Kasumi-1 (cell line): Measurements from ENCODE around the gene SNAI3.

Experiments
- DNase-seq, 2 experiments: peaks; one replicate each; lab custom pipeline; 2025; lab: John Stamatoyannopoulos, UW

Gene SNAI3

DNA sequence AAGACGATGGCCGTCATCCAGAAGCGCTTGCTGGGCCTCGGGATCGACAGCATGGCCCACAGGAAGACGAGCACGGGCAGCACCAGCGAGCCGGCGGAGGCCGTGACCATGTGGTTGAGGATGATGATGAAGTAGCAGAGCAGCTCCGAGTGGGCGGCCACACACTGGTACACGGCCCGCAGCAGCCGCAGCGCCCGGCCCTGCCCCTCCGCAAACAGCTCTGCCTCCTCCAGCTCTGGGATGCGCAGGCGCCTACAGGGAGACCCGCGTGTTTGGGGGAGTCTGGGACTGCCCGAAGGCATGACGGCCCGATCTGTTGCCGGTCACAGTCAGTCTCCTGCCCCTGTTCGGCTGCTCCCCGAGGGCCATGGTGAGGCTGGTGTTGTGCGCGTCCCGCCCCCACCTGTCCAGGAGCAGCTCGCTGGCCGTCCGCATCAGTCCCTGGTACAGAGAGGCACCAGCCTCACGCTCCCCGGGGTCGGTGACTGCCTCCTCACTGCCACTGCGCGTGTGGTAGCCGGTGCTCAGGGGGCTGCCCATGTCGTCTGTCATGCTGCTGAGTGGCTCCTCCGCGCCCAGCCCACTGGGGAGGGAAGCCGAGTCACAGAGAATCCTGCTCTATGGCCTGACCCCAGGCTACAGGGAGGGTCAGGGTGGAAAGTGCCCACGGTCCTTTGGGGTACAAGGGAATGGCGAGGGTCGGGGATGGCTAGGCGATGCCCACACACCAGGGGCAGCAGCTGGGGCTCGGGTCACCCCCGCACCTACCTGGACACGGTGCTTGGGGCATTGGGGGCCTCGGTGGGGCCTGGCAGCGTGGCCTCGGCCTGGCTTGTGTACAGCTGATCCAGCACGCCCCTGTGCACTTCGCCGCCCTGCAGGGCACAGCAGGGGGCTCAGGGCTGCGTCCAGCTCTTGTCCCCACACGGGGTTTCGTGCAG lies 35.8 kb upstream of the SNAI3 start:
- no peak for DNase-seq

DNA sequence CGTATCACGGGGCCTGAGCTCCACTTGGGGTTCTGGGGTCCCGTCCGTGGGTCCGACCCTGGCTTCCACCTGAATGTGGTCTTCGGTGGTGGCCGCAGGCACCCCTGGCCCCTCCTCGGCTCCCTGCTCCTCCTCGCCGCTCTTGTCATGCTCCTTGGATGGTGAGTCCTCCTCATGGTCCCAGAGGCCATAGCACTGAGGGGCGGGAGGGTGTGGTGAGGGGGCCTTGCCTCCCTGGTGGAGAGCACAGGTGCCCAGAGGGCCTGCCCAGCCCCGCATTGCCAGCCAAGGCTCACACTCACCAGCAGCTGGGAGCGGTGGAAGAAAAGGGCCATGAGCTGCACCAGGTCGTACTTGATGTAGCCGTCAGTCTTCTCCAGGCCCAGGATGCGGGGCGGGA lies 34.9 kb upstream of the SNAI3 start:
- no peak for DNase-seq

DNA sequence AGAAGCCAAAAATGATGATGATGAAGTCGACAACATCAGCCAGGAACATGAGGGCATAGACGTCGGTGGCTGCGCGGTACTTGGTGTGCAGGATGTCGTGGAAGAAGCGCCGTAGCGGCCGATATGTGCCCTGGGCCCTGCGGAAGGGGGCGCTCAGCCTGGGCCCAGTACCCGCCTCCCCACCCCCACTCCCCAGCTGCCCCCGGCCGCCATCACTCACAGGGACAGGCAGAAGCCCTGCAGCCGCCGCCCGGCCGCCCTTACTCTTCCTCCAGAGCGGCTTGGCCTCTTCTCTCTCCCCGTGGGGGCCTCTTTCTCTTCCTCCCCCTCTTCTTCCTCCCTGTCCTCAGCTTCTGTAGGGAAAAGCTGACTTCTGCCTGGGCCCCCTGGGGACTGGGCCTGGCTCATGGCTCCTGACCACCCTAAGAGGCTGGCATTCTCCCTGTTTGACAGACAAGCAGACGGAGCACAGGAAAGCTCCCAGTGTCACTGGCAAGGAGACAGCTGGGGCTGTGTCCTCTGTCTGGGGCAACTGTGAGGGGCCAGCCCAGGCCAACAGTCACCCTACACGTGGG lies 34.2 kb upstream of the SNAI3 start:
- DNase-seq, result no peak

DNA sequence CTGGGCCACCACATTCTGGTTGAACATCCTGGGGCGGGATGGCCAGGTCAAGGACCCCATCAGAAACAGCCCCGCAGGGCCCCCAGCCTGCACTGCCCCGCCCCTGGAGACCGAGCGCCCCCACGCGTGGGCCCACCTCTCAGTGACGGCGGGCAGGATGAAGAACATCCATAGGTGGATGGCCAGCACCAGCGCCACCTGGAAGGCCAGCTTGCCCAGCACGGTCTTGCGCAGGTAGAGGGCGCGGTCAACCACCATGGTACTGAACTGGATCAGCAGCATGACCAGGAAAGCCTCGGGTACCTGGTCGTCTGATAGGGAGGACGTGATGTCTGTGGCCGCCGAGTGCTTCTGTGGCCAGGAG lies 33.6 kb upstream of the SNAI3 start:
- no peak for DNase-seq

DNA sequence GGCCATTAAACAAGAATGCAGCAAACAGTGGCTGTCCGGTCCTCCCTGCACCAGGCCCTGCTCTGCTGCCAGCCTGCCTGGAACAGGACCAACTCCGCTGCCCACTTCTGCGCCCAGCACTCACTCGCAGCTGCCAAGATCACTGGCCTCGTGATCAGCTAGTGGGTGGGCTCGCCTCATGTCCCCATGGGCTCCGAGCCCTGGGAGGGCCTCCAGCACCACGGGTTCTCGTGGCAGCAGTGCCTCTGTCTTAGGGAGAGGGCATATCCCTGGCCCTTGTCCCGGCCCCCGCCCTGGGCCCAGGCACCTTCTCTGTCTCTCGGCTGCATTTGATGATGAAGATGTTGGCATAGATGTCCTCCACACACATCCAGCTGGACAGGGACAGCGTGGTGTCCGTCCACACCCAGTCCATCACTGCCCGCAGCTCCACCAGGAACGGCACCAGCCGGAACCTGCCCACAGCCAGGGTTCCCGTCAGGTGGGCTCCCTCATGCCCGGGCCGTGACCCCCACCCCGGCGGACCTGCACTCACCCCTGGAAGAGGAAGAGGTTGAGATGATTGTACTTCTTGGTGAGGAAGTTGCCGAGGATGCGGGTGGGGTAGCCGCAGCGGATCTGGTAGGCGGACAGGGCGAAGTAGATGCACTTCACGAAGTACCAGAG lies 33.1 kb upstream of the SNAI3 start:
- no peak for DNase-seq

DNA sequence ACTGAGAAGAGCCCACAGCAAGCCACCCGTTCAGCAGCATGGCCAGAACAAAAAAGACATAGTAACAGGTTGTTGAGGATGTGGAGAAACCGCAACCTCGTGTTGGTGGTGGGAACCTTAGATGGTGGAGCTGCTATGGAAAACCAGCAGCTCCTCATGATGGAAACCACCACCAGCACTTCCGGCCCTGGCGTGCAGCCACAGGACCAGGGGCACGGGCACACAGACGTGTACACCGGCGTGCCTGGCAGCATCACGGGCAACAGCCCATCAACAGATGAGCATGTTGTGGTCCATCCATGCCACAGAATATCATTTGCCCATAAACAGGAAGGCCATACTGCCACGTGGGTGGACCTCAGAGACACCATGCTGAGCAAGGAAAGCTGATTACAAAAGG lies 31.9 kb upstream of the SNAI3 start:
- DNase-seq, result no peak

DNA sequence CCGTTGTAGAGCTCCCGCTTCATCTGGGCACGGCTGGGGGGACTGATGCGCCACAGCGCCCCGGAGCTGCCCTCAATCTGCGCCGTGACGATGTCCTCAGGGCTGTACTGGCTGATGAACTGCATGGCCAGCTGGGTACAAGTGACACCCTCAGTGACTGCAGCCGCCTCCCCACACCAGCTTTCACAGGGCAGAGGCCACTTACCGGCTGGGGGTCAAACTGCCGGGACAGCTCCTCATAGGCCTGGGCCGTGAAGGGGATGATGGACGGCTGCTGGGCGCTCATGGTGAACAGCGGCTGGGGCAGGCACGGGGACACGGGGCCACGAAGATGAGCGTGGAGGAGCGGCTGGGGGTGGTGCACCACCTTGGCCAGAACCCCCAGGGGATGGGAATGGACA lies 30.3 kb upstream of the SNAI3 start:
- DNase-seq, result no peak

DNA sequence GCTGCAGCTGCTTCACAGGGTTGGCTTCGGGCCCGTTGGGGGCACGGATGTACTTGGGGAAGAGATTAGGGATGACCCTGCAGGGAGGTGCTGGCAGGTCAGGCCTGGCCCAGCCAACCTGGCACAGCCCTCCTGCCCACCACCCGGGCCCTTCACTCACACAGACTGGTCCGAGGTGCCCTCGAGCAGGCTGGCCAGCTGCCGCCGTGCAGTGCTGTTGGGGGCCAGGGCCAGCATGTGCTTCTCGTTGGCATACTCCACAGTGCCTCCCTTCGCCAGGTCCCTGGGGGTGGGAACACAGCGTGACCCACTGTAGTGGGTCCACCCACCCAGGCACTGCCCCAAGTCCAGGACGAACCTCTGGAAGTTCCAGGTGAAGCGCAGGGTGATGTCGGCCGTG lies 29.9 kb upstream of the SNAI3 start:
- no peak for DNase-seq

DNA sequence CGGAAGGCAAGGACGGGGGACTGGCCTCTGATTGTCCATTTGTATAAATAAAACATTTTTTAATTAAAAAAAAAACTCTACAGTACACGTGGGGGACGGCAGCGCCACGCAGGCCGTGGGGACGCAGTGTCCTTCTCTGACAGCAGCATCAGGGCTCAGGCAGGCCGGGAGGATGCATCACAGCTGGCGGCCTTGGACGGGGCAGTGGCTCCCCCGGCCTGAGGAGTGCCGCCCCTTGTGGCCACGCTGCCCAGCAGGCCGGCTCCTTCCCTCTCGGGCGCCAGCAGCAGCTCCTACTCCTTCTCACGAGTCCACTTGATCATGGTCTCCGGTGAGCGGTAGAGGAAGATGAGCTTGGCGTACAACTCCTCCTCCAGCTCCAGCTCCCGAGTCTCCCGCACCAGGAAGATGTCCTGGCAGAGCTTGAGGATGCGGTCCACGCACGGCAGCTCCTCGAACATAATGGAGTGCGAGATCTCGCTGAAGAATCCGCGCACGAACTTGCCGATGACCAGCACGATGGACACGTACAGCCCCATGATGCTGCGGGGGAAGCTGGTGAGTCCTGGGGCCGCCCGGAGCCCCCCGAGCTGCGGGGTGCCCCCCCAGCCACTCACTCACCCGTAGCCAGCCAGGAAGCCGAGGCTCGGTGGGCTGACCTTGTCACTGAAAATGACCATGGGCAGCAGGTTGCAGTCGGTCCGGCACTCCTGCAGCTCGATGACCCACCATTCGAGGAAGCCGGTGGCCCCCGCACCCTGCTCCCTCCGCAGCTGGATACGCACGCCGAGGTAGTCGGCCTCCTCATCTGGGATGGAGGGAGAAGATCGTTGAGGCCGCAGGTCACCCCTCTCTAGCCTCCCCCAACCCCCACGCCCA lies 29.2 kb upstream of the SNAI3 start:
- no peak for DNase-seq

DNA sequence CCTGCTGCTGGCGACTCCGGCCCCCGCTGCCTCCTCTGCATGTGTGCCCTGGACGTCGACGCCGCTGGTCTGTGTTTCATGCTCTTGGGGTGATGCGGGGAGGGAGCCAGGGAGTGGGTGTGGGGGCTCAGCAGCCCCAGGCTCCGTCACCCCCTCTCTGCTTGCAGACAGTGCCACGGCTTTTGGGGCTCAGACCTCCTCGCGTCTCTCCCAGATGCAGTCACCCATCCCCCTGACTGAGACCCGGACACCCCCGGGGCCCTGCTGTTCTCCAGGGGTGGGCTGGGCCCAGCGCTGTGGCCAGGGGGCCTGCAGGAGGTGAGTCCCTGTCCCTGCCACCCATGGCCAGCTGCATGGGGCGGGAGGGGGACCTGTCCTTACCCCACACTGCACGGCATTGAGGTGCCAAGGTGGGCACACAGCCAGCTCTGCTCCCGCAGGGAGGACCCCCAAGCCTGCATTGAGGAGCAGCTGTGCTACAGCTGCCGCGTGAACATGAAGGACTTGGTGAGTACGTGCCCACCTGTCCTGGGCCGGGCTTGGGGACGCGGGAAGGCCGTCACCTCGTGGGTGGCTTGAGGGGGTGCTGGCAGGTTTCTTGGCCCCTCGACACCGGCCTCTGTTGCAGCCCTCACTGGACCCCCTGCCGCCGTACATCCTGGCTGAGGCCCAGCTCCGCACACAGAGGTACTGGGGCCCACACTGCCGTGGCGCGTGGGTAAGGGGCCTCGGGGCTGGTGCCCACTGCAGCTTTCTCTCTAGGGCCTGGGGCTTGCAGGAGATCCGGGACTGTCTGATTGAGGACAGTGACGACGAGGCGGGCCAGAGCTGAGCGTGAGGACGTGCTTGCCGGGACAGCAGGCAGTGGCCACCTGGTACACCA lies 28.4 kb upstream of the SNAI3 start:
- no peak for DNase-seq

DNA sequence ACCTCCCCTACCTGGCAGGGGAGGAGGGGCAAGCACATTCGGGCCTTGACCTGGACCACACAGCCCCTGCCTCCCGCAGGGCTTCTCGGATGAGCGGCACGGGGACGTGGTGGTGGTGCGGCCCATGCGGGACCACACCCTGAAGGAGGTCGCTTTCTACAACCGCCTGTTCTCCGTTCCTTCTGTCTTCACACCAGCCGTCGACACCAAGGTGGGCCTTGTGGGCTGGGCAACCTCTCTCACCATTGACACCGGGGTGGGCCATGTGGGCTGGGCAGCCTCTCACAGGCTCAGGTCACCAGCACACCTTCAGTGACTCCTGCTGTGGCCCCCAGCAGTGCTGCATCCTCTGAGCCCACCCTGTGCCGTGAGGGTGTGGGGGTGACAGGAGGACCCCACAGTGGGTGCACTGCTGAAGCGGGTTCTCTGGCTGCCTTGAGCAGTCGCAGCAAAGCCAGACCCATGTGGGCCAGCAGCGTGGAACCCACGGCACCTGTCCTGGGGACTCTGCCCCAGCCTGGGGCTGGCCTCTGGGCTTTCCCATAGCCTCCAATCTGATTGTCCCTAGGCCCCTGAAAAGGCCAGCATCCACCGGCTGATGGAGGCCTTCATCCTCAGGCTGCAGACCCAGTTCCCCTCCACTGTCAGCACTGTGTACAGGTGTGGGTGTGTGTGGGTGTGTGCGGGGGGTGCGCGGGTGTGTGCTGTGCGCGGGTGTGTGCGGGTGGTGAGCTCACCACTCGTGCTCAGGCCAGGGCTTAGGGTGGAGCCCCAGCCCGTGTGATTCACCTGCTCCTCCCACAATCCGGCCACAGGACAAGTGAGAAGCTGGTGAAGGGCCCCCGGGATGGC lies 27.5 kb upstream of the SNAI3 start:
- DNase-seq, result no peak

DNA sequence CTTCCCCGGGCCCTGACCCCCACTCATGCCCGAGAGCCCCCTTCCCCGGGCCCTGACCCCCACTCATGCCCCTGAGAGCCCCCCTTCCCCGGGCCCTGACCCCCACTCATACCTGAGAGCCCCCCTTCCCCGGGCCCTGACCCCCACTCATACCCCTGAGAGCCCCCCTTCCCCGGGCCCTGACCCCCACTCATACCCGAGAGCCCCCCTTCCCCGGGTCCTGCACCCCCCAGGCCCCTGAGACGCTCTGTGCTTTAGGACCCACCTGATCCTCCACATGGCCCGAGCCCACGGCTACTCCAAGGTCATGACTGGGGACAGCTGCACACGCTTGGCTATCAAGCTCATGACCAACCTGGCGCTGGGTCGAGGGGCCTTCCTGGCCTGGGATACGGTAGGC lies 26.7 kb upstream of the SNAI3 start:
- DNase-seq, result no peak

DNA sequence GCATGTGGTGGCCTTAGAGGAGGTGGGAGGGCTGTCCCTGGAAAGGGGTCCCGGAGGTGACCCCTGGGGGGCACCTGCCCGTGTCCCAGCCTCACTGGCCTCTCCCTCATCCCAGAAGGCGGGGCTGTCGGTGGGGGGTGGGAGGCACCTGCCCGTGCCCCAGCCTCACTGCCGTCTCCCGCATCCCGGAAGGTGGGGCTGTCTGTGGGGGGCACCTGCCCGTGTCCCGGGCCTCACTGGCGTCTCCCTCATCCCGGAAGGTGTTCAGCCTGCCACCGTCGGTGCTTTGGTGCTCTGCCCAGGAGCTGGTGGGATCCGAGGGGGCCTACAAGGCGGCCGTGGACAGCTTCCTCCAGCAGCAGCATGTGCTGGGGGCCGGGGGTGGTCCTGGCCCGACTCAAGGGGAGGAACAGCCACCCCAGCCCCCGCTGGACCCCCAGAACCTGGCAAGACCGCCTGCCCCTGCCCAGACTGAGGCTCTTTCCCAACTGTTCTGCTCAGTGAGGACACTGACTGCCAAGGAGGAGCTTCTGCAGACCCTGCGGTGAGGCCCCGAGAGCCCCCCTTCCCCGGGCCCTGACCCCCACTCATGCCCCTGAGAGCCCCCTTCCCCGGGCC lies 26.2 kb upstream of the SNAI3 start:
- DNase-seq, result no peak

DNA sequence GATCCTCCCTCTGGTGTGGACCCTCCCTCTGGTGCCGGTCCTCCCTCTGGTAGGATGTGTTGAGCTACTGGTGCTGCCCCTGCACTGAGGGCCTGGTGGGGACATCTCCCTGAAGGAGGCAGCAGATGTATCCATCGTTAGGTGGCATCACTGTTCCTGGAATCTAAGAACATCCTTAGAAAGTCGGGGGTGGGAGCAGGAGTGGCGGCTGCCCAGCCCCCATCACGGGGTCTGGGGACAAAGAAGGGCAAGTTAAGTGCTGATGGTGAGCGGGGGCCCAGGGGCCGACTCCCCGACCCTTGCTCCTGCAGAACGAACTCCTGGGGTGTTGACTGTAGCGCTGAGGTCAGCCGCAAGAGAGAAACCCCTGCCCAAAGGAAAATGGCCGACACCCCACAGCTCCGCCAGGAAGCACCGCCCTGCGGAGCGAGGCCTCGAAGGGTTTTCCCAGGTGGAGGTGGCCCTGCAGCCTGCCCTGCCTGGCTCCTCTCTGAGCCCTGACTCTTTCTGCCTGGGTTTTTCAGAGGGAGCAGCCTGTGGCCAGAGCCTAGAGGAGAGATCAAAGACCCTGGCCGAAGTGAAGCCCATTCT lies 25.5 kb upstream of the SNAI3 start:
- no peak for DNase-seq

DNA sequence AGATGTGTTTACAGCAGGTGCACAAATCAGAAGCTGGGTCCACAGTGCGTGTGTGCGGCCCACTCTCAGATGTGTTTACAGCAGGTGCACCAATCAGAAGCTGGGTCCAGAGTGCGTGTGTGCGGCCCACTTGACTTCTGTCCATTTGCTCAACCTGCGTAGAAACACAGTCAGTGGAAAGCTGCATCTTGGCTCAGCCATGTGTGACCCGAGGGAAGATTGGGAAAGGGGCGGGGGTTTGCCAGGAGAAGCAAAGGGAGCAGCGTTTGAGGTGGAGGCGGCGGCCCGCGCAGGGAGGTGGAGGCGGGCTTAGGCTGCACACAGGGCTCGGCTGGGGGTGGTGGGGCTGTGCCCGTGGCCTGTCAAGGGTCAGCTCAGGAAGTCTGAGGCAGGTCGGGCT lies 24.2 kb upstream of the SNAI3 start:
- DNase-seq, result no peak

DNA sequence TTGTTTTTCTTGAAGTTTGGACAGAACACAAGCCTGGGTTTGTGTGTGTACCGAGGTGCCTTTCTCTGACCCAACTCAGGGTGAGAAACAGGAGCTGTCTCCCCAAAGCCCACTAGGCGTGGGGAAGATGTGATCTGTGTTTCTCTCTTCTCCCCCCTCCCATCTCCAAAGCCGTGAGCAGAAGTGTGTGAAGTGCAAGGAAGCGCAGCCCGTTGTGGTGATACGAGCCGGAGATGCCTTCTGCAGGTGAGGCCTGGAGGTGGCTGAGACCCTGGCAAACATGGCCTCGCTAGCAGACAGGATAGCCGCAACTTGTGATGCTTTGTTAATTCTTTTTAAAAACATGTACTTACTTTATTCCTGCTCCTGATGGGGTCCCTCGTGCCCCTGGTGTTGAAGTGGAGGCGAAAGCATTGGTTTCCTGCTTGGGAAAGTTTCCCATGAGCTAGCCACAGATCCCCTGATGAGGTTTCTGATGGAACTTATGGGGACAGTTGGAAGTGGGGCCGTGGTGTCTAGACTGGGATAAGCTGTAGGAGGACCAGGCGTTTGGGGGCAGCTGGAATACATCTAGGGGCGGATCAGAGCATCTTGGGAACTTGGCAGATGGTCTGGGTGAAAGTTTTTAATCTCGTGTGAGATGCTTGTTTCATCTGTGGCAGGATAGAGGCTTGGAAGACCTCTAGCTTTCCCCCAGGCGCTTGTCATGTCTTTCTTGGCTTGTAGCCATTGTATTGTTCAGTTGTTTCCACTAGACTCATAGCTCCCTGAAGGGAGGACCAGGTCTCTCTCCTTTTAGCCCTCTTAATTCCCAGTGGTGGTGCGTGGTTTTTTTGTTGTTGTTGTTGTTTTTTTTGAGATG lies 20.9 kb upstream of the SNAI3 start:
- DNase-seq, result peak; percentile 5 to 24

DNA sequence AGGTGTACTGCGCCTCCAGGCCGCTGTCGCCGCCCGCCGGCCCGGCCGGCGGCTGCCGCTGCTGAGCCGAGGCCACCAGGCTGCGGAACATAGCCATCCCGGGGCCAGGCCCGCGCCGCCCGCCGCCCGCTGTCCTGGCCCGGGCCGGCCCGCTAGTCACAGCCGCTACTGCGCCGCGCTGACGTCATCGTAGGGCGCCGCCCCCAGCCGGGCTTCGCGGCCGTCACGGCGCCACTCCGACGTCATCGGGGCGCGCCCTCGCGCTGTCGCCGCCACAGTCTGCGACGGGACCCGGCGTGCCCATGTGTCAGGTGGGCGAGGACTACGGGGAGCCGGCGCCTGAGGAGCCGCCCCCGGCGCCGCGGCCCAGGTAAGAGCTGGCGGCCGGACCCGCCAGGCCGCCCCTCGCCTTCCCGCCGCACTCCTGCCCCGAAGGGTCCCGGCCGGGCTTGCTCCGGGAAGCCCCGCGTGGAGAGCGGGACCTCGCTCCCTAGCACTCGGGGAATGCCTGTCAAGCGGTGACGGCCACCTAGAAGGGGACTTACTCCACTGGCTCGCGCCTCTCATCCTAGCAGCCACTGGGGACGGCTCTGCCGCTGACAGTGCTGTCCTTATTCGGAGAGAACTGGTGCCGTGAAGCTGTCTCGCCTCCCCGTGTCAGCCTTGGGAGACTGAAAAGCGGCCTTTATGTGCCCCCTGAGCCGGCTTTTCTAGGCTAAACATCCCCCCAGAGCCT lies 20.1 kb upstream of the SNAI3 start, which contains the start of the genes CTU2 and RNF166:
CTU2 (plus strand) TSS at position 275 of the 736 bp plus-strand sequence; CDS start at position 303, 28 bp downstream.
RNF166 (minus strand) TSS at position 180 of the 736 bp plus-strand sequence; CDS start at position 97, 83 bp downstream.
- DNase-seq, result peak; percentile 56 to 79
